ENCODE results near the gene AOC3.
"Not testable (repeated sequence)": the region's sequence is repeated elsewhere in the genome, so short reads cannot be mapped to it uniquely, and the experiment has no call there.

The AOC3 gene

GRCh38 chr17:42844761-42845555 is 6.0 kb upstream of the AOC3 start:
- no peak for DNase-seq

GRCh38 chr17:42845556-42845917 is 5.5 kb upstream of the AOC3 start:
- DNase-seq, result no peak

DNA sequence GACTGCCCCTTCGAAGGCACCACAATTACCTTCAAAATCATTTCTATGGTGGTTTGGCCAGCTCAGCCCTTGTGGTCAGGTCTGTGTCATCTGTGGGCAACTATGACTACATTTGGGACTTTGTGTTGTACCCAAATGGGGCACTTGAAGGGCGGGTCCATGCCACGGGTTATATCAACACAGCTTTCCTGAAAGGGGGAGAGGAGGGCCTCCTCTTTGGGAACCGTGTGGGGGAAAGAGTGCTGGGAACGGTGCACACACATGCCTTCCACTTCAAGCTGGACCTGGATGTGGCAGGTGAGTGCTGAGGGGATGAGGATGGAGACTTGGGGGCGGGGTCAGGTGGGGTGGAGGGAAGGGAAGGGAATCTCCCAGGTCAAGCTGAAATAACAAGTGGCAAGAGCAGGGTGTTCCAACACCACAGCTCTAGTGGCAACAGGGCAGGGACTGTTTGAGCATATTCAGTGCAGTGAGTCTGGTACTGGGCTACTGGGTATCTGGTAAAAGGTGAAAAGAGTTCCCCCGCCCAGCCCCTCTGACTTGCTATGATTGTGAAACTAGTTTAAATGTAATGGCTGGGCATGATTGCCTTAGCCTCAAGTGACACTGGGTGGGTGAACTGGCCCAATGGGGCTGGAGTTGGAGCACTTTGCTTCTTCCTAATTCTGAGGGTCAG is 4.9 kb upstream of the AOC3 start:
- no peak for DNase-seq

GRCh38 chr17:42846594-42847280 is 4.3 kb upstream of the AOC3 start:
- no peak for DNase-seq

- no peak for DNase-seq
These were observed 2.9 kb upstream of the AOC3 start for GRCh38 chr17:42848093-42848492.

GRCh38 chr17:42849031-42849430 is 2.0 kb upstream of the AOC3 start:
- DNase-seq, result no peak

- no peak for DNase-seq
These were observed 1.4 kb upstream of the AOC3 start for GRCh38 chr17:42849451-42850181.

GRCh38 chr17:42851371-42852240 is 607 bp downstream of the AOC3 start:
- DNase-seq, result not testable (repeated sequence)

DNA sequence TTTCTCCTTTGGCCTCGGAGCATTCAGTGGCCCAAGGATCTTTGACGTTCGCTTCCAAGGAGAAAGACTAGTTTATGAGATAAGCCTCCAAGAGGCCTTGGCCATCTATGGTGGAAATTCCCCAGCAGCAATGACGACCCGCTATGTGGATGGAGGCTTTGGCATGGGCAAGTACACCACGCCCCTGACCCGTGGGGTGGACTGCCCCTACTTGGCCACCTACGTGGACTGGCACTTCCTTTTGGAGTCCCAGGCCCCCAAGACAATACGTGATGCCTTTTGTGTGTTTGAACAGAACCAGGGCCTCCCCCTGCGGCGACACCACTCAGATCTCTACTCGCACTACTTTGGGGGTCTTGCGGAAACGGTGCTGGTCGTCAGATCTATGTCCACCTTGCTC is 1.4 kb downstream of the AOC3 start:
- DNase-seq, result no peak

- DNase-seq, result no peak
These were observed 2.0 kb downstream of the AOC3 start for GRCh38 chr17:42853004-42853403.

- no peak for DNase-seq
These were observed 2.6 kb downstream of the AOC3 start for GRCh38 chr17:42853597-42853967.

DNA sequence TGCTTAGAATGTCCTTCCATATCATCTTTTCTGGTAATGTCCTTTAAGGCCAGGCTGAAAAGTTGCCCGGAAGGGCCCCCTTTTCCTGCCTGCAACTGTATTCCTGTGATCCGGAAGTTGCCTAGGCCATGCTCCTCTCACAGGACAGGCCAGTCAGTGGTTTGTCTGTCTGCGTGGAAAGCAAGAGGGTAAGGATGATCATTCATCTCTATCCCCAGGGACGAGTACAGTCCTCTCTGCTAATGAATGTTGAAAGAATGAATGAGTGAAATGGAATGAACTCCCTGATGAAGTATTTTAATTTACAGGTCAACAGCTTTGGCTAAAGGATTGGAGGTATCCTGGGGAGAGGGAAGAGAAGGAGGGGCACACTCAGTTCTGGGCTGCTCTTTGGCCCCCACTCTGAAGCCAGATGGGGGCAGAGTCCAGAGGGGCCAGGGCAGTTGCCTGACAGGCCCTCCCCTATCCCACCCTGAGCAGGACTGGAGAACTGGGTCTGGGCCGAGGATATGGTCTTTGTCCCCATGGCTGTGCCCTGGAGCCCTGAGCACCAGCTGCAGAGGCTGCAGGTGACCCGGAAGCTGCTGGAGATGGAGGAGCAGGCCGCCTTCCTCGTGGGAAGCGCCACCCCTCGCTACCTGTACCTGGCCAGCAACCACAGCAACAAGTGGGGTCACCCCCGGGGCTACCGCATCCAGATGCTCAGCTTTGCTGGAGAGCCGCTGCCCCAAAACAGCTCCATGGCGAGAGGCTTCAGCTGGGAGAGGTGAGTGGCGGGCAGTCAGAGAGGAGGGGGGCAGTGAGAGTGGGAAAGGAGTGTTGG is 3.2 kb downstream of the AOC3 start:
- no peak for DNase-seq

DNA sequence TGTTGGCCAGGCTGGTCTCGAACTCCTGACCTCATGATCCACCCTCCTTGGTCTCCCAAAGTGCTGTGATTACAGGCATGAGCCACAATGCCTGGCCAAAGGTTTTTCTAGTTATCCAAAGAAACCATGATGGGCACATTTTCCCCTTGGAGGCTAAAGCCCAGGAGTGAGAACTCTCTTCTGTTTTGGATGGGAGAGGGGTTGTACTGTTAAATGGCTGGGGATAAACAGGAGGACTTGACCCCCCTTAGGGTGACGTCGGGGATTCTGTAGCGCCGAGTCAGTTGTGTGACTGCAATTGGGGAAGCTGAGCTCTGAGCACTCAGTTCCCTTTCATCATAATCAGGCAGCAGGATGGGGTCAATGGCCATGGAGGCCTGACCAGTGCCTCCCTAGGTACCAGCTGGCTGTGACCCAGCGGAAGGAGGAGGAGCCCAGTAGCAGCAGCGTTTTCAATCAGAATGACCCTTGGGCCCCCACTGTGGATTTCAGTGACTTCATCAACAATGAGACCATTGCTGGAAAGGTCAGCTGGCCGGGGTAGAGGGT is 4.1 kb downstream of the AOC3 start:
- DNase-seq, result no peak

DNA sequence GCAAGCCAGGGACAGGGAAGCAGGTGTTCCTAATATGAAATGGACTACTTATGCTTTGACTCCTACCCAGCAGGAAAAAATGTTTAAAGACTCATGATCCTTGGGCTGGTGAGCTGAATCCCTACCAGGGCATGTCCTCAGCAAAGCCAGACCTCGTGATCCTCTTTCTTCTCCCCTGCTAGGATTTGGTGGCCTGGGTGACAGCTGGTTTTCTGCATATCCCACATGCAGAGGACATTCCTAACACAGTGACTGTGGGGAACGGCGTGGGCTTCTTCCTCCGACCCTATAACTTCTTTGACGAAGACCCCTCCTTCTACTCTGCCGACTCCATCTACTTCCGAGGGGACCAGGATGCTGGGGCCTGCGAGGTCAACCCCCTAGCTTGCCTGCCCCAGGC is 5.1 kb downstream of the AOC3 start:
- DNase-seq, result not testable (repeated sequence)

- not testable (repeated sequence) for DNase-seq
These were observed 5.5 kb downstream of the AOC3 start for GRCh38 chr17:42856516-42856915.

DNA sequence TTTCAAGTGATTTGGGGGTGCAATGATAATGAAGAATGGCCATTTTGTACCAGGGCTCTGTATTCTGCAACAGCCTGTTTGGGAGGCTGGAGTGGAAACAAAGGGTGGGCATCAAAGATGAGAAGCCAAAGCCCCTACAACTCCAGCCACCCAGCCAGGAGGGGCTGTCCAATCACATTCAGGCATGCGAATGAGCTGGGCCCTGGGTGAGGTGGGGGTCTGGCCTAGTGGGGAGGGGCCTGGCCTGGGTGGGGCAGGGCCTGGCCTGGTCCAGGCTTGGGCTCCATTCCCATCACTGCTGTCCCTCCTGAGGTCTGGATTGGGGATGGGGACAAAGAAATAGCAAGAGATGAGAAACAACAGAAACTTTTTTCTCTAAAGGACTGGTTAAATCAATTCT is 6.4 kb downstream of the AOC3 start:
- no peak for DNase-seq

GRCh38 chr17:42865638-42866094 is 14.7 kb downstream of the AOC3 start:
- DNase-seq, result no peak

- no peak for DNase-seq
These were observed 15.2 kb downstream of the AOC3 start for GRCh38 chr17:42866216-42866615.

- DNase-seq, result no peak
These were observed 15.9 kb downstream of the AOC3 start for GRCh38 chr17:42866631-42867575.

All from CD4-positive, alpha-beta T cell treated with Interleukin-4 for 4 hours (primary cell).